Kidney (tissue), 14 donors: ENCODE results near the gene RREB1. TPM values are rescaled to one million over a fixed set of nuclear protein-coding genes. Genes with fewer than 3 reads are reported as not detected.

ENCODE experiments used
- DNase-seq, 5 donors: peaks; one replicate each; pipeline ENCODE4 v3.0.0-alpha.2; 2013 to 2020
- FAIRE-seq: peaks from 2 replicates; lab custom pipeline; 2012; peaks lifted over from hg19 to GRCh38; lab: Jason Lieb, UNC
- H3K27ac ChIP-seq, 2 donors: one replicate each; pipeline ENCODE4 v1.7.0; 2013; ENCODE audit warnings: low read depth in 2 of 2, low read length in 2 of 2, inconsistent platforms in 1 of 2
- H3K27me3 ChIP-seq: one replicate; pipeline ENCODE4 v1.7.1; 2013; ENCODE audit warnings: low read length, inconsistent platforms; ENCODE audit not compliant: control insufficient read depth, insufficient read depth
- H3K36me3 ChIP-seq, 3 donors: one replicate each; pipeline versions ENCODE4 v1.7.0 to v1.7.1; 2013; ENCODE audit warnings: low read length in 3 of 3, control low read depth in 1 of 3, inconsistent platforms in 1 of 3; ENCODE audit not compliant: insufficient read depth in 3 of 3, control insufficient read depth in 2 of 3
- H3K4me1 ChIP-seq, 3 donors: one replicate each; pipeline versions ENCODE4 v1.7.0 to v1.7.1; 2013; ENCODE audit warnings: low read length in 3 of 3, inconsistent platforms in 1 of 3, low read depth in 1 of 3; ENCODE audit not compliant: control insufficient read depth in 2 of 3, insufficient read depth in 2 of 3
- H3K4me3 ChIP-seq, 3 donors: one replicate each; pipeline versions ENCODE4 v1.7.0 to v1.8.1; 2013; ENCODE audit warnings: low read length in 3 of 3, control low read depth in 1 of 3, inconsistent platforms in 1 of 3
- H3K9ac ChIP-seq, 3 donors: one replicate each; pipeline versions ENCODE4 v1.7.0 to v1.7.1; 2013; ENCODE audit warnings: low read length in 3 of 3, control low read depth in 1 of 3, inconsistent platforms in 1 of 3
- H3K9me3 ChIP-seq, 3 donors: one replicate each; pipeline versions ENCODE4 v1.7.0 to v1.7.1; 2013; ENCODE audit warnings: low read length in 3 of 3, control low read depth in 1 of 3, inconsistent platforms in 1 of 3; ENCODE audit not compliant: control insufficient read depth in 2 of 3, insufficient read depth in 1 of 3
- CTCF ChIP-seq: IDR thresholded peaks from 3 replicates; pipeline ENCODE4 v1.5.1; 2012; ENCODE audit warnings: mild to moderate bottlenecking, moderate library complexity, borderline replicate concordance; ENCODE audit not compliant: insufficient read depth; ENCODE audit errors: extremely low read depth
- intact Hi-C: fragments of 100-400 bp; cut with DNase I; formaldehyde crosslinking; loops from one replicate; pipeline ENCODE4 v1.11.1; 2022
- polyA plus RNA-seq: library from polyadenylated mRNA; stranded (reverse); fragments of 350-450 nt; fragmentation: Illumina TruSeq; extraction: RNeasy Lipid Tissue Mini Kit (QIAGEN cat#74804); gene quantifications from one replicate; pipeline ENCODE4 v1.2.3, GENCODE V29; 2014; ENCODE audit warnings: low read depth, low replicate concordance; ENCODE audit not compliant: insufficient read depth
- total RNA-seq: library from RNA; stranded (reverse); fragmentation: NEBNext Ultra II Directional; extraction: Animal tissue kit (Norgen Biotek cat#: 25700); gene quantifications from one replicate; pipeline ENCODE4 v1.2.1, GENCODE V29; 2021
- donor health status: control.
- donor health status: control.
- donor health status: control.
- donor health status: control.
- donor health status: control.
- donor health status: DM: yes; HTN: yes; CAD: no.
- donor health status: Normal renal cell carcinoma (clear cell type).

Gene RREB1
- total and polyA plus RNA-seq, 2 donors from 2014 or later, result 5.9 to 56.5 TPM

GRCh38 chr6:7129360-7129759, 21.6 kb downstream of the RREB1 start:
- Histone ChIP-seq H3K9me3 (no peaks in the 10 kb centered on the region), H3K27ac (no peak overlapping the region), H3K9ac (no peak overlapping the region), H3K36me3 (no peaks in the 10 kb centered on the region), H3K4me1 (peaks cover 0 to 13% (median 0%) of the 10 kb centered on the region in 3 donors), H3K27me3 (no peaks in the 10 kb centered on the region), H3K4me3 (no peak overlapping the region)
- no peak for TF ChIP-seq CTCF
- FAIRE-seq, result no peak
- no peak for DNase-seq
- intact Hi-C loops, result no loop called here

GRCh38 chr6:7129784-7130569, 22.2 kb downstream of the RREB1 start:
- H3K9ac ChIP-seq, result no peak overlapping the region
- no peak for DNase-seq

GRCh38 chr6:7131390-7131789, 23.6 kb downstream of the RREB1 start:
- Histone ChIP-seq H3K27me3 (no peaks in the 10 kb centered on the region), H3K4me3 (no peak overlapping the region), H3K27ac (no peak overlapping the region), H3K4me1 (peaks cover 0 to 5% (median 0%) of the 10 kb centered on the region in 3 donors), H3K36me3 (no peaks in the 10 kb centered on the region), H3K9me3 (no peaks in the 10 kb centered on the region), H3K9ac (no peak overlapping the region)
- TF ChIP-seq CTCF, result no peak
- intact Hi-C loops, result no loop called here
- no peak for FAIRE-seq
- DNase-seq, result no peak

More at GRCh38 chr6:7129784-7130569, 22.2 kb downstream of the RREB1 start:
- no peak overlapping the region for H3K4me3 ChIP-seq
- no peaks in the 10 kb centered on the region for H3K9me3 ChIP-seq
- FAIRE-seq, result no peak
- intact Hi-C loops, result no loop called here
- H3K4me1 ChIP-seq, result peaks cover 0 to 8% (median 0%) of the 10 kb centered on the region in 3 donors
- H3K27me3 ChIP-seq, result no peaks in the 10 kb centered on the region
- H3K27ac ChIP-seq, result no peak overlapping the region
- no peaks in the 10 kb centered on the region for H3K36me3 ChIP-seq
- TF ChIP-seq CTCF, result no peak
